SK-N-SH (cell line): ENCODE measurements around the gene IQCE. TPM values are rescaled to one million over a fixed set of nuclear protein-coding genes. Genes with fewer than 3 reads are reported as not detected.

Source experiments
- CTCF ChIA-PET: fragments of 300-600, 350-600 bp; formaldehyde crosslinking; extraction: SDS; loops from one replicate; lab custom pipeline; 2021; lab: Yijun Ruan, JAX
- POLR2A ChIA-PET: fragments of 350-600 bp; sonication (Branson Sonifier 250); formaldehyde crosslinking; extraction: SDS; loops from one replicate; lab custom pipeline; 2020; ENCODE audit warnings: antibody characterized with exemption, inconsistent platforms; lab: Yijun Ruan, JAX
- DNase-seq: peaks from one replicate; pipeline ENCODE4 v3.0.0; 2012
- H2AFZ ChIP-seq: fragments of 200-600 bp; sonication (generic); 2 replicates; pipeline ENCODE4 v1.8.1; 2016; ENCODE audit warnings: antibody characterized with exemption, mild to moderate bottlenecking, low read depth
- H3F3A ChIP-seq: fragments of 200-600 bp; sonication (generic); replicated peaks from 2 replicates; pipeline ENCODE3; 2016; ENCODE audit warnings: antibody characterized with exemption, mild to moderate bottlenecking; ENCODE audit not compliant: insufficient read depth
- H3K27ac ChIP-seq, 2 experiments: fragments of 200-500 bp in 1 of 2; fragments of 200-600 bp in 1 of 2; sonication (Bioruptor generic) in 1 of 2; sonication (generic), shearing (Covaris generic) in 1 of 2; 2 replicates each; pipeline versions ENCODE4 v1.5.1 to v1.6.1; 2014 to 2016; ENCODE audit warnings: low read depth in 2 of 2, inconsistent platforms in 1 of 2, low read length in 1 of 2, mild to moderate bottlenecking in 1 of 2, mixed read lengths in 1 of 2
- H3K27me3 ChIP-seq: fragments of 200-600 bp; sonication (generic), shearing (Covaris generic); 2 replicates; pipeline ENCODE4 v1.6.1; 2016; ENCODE audit warnings: mixed run types; ENCODE audit not compliant: insufficient read depth
- H3K36me3 ChIP-seq, 2 experiments: fragments of 200-500 bp in 1 of 2; fragments of 200-600 bp in 1 of 2; sonication (Bioruptor generic) in 1 of 2; sonication (generic) in 1 of 2; replicated peaks in 1 of 2; 2 replicates each; pipeline versions ENCODE3 to v1.5.1; 2014 to 2016; ENCODE audit warnings: low read length in 1 of 2, mild to moderate bottlenecking in 1 of 2; ENCODE audit not compliant: insufficient read depth in 2 of 2, control insufficient read depth in 1 of 2
- H3K4me1 ChIP-seq, 2 experiments: fragments of 200-500 bp in 1 of 2; fragments of 200-600 bp in 1 of 2; sonication (Bioruptor generic) in 1 of 2; sonication (generic), shearing (Covaris generic) in 1 of 2; 2 replicates each; pipeline versions ENCODE4 v1.5.1 to v1.6.1; 2014 to 2016; ENCODE audit warnings: low read depth in 1 of 2, low read length in 1 of 2, mixed run types in 1 of 2; ENCODE audit not compliant: insufficient read depth in 2 of 2, control insufficient read depth in 1 of 2
- H3K4me2 ChIP-seq: fragments of 200-600 bp; sonication (generic), shearing (Covaris generic); 2 replicates; pipeline ENCODE4 v1.6.1; 2017; ENCODE audit warnings: mixed run types
- H3K4me3 ChIP-seq, 2 experiments: fragments of 200-500 bp in 1 of 2; fragments of 200-600 bp in 1 of 2; sonication (Bioruptor generic) in 1 of 2; sonication (generic), shearing (Covaris generic) in 1 of 2; 2 replicates each; pipeline versions ENCODE4 v1.5.1 to v1.8.1; 2014 to 2016; ENCODE audit warnings: low read depth in 2 of 2, inconsistent platforms in 1 of 2, low read length in 1 of 2, mild to moderate bottlenecking in 1 of 2, mixed read lengths in 1 of 2, moderate library complexity in 1 of 2
- H3K79me2 ChIP-seq: fragments of 200-600 bp; sonication (generic); 2 replicates; pipeline ENCODE4 v1.8.1; 2017; ENCODE audit warnings: mild to moderate bottlenecking; ENCODE audit not compliant: insufficient read depth
- H3K9ac ChIP-seq: fragments of 200-600 bp; sonication (generic); 2 replicates; pipeline ENCODE4 v1.6.1; 2017; ENCODE audit warnings: mixed run types
- H3K9me2 ChIP-seq: fragments of 200-600 bp; sonication (generic); 2 replicates; pipeline ENCODE4 v1.6.1; 2017; ENCODE audit warnings: mixed run types
- H3K9me3 ChIP-seq: fragments of 200-600 bp; sonication (generic); 2 replicates; pipeline ENCODE4 v1.6.1; 2017; ENCODE audit warnings: mixed run types, mild to moderate bottlenecking, moderate library complexity
- H4K20me1 ChIP-seq: fragments of 200-600 bp; sonication (generic); 2 replicates; pipeline ENCODE4 v1.6.1; 2017; ENCODE audit warnings: mild to moderate bottlenecking, mixed run types; ENCODE audit not compliant: insufficient read depth
- CHD2 ChIP-seq: fragments of 150-350 bp; IDR thresholded peaks from 2 replicates; pipeline ENCODE4 v1.6.1; 2018; ENCODE audit warnings: low read length; ENCODE audit not compliant: partially characterized antibody
- ELF1 ChIP-seq: IDR thresholded peaks from 2 replicates; pipeline ENCODE4 v1.4.0; 2012
- EP300 ChIP-seq, 2 experiments: IDR thresholded peaks; 2 replicates each; pipeline versions ENCODE4 v1.4.0 to v1.6.1; 2012; ENCODE audit warnings: borderline replicate concordance in 1 of 2, low read depth in 1 of 2, low read length in 1 of 2
- EZH2phosphoT487 ChIP-seq: fragments of 200-600 bp; sonication (generic); IDR thresholded peaks from 2 replicates; pipeline ENCODE4 v1.6.1; 2017; ENCODE audit warnings: low read depth, mixed run types, mild to moderate bottlenecking, antibody characterized with exemption, moderate library complexity, borderline replicate concordance
- FOXM1 ChIP-seq: IDR thresholded peaks from 2 replicates; pipeline ENCODE4 v1.4.0; 2012; ENCODE audit warnings: low read depth, mild to moderate bottlenecking
- GATA2 ChIP-seq: sonication (generic); formaldehyde crosslinking; IDR thresholded peaks from 2 replicates; pipeline ENCODE4 v1.5.0; 2020; ENCODE audit warnings: mild to moderate bottlenecking, missing genetic modification reagents
- NRF1 ChIP-seq: IDR thresholded peaks from 2 replicates; pipeline ENCODE4 v1.6.1; 2012; ENCODE audit warnings: low read depth, mild to moderate bottlenecking, low read length
- POLR2AphosphoS5 ChIP-seq: IDR thresholded peaks from 2 replicates; pipeline ENCODE4 v1.6.1; 2012; ENCODE audit warnings: low read depth, low read length
- RAD21 ChIP-seq: IDR thresholded peaks from 2 replicates; pipeline ENCODE4 v1.6.1; 2012; ENCODE audit warnings: mild to moderate bottlenecking, low read length
- RCOR1 ChIP-seq: fragments of 150-350 bp; IDR thresholded peaks from 2 replicates; pipeline ENCODE4 v1.6.1; 2017; ENCODE audit warnings: antibody characterized with exemption, low read length
- RFX5 ChIP-seq: IDR thresholded peaks from 2 replicates; pipeline ENCODE4 v1.6.1; 2012; ENCODE audit warnings: mild to moderate bottlenecking, improper control_type of control experiment, low read length
- RXRA ChIP-seq: IDR thresholded peaks from 2 replicates; pipeline ENCODE4 v1.4.0; 2012; ENCODE audit warnings: low read depth, mild to moderate bottlenecking, borderline replicate concordance
- SIN3A ChIP-seq: IDR thresholded peaks from 2 replicates; pipeline ENCODE4 v1.6.1; 2012; ENCODE audit warnings: low read depth, mild to moderate bottlenecking, low read length, moderate library complexity, borderline replicate concordance
- TAF1 ChIP-seq: IDR thresholded peaks from 2 replicates; pipeline ENCODE4 v1.6.1; 2012; ENCODE audit warnings: low read depth, mild to moderate bottlenecking, low read length, moderate library complexity, borderline replicate concordance
- TEAD4 ChIP-seq: IDR thresholded peaks from 2 replicates; pipeline ENCODE4 v1.4.0; 2012; ENCODE audit warnings: mild to moderate bottlenecking, borderline replicate concordance; ENCODE audit not compliant: insufficient read depth
- WGBS: methylation state at CpG from one replicate; pipeline ENCODE4 v1.1.6; 2017; ENCODE audit warnings: low lambda C conversion rate; 5-methylcytosine and 5-hydroxymethylcytosine counted together
- polyA plus RNA-seq, 3 experiments: library from polyadenylated mRNA; depleted of rRNA; stranded (reverse); fragments of >200 nt; gene quantifications; 2 replicates each; pipeline ENCODE4 v1.2.3, GENCODE V29; 2012
- TF ChIP-seq, protein P1 (sequence below): IDR thresholded peaks from 2 replicates; pipeline ENCODE4 v1.4.0; 2012; ENCODE audit warnings: low read depth, borderline replicate concordance
- TF ChIP-seq, protein P2 (sequence below): IDR thresholded peaks from 2 replicates; pipeline ENCODE4 v1.4.0; 2012; ENCODE audit warnings: low read depth, borderline replicate concordance
- TF ChIP-seq, protein P3 (sequence below): IDR thresholded peaks from 2 replicates; pipeline ENCODE4 v1.4.0; 2012; ENCODE audit warnings: low read depth
- TF ChIP-seq, protein P4 (sequence below): fragments of 200-600 bp; sonication (generic); IDR thresholded peaks from 2 replicates; pipeline ENCODE4 v1.6.1; 2017; ENCODE audit warnings: antibody characterized with exemption, mild to moderate bottlenecking, moderate library complexity

IQCE gene
- polyA plus RNA-seq, 1 of the 3 experiments (the other 2 are of a cell fraction): 14.4 TPM

DNA sequence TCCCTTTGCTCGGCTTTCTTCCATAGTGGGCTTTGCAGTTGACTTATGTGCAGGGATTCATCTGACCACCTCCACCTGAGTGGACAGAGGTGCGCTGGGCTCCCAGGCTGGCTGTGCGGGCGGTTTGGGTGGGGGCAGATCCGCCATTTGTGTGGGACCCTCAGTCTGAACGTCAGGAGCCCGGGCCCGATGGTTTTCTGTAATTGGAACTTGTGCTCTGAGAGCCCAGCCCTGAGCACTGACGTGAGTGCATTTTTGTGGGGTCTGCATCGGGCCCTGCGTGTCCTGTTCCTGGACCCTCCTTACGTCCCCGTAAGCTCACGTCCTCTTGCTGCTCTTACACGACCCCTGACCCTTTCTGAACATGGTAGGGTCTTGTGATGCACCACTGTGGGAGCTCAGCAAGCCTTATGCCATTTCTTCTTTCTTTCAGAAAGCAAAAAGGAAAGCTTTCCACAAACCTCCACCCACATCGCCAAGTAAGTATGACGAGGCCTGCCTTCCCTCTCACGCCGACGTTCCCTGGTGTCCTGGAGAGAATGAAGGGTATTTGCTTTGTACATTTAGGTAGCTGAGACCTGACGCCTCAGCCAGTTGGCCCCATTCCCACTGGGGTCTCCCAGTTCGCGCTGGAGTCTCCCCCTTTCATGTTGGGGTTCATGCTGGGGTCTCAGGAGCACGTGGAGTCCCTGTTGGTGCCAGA lies 9.9 kb downstream of the IQCE start:
- TF ChIP-seq RCOR1 (no peak), FOXM1 (no peak), SIN3A (no peak), CHD2 (no peak), EP300 (IDR thresholded peaks at IDR 0.05; ENCODE audit: borderline replicate concordance in 1 of 2, low read depth in 1 of 2, low read length in 1 of 2) (no peak), TAF1 (no peak), RAD21 (no peak)
- Histone ChIP-seq H4K20me1 (no peaks in the 10 kb centered on the region), H3K4me3 (no peak overlapping the region), H3K9ac (no peak overlapping the region), H3K4me1 (no peaks in the 10 kb centered on the region), H3K36me3 (peaks cover 6 to 11% of the 10 kb centered on the region in 2 experiments), H3K9me2 (no peaks in the 10 kb centered on the region), H3K4me2 (no peak overlapping the region), H2AFZ (no peak overlapping the region), H3K27ac (no peak overlapping the region), H3K79me2 (peaks cover 18% of the 10 kb centered on the region; the same call in 1 of the 2 replicates), H3K9me3 (no peaks in the 10 kb centered on the region), H3K27me3 (no peaks in the 10 kb centered on the region), H3F3A (no peaks in the 10 kb centered on the region)
- ChIA-PET POLR2A (interaction anchor here (0.5 kb wide), 1 partner anchor 52 kb away, joined by 3 read pairs; no protein-coding TSS in a partner anchor), CTCF (interaction anchor here (0.7 to 3.1 kb wide), 18 partner anchors 11 to 274 kb away, joined by 3 to 14 read pairs (median 4); partner anchors contain the start of gene GRIFIN)
- WGBS: 91% methylated on average over 20 of the region's 24 CpGs
- no peak for DNase-seq

DNA sequence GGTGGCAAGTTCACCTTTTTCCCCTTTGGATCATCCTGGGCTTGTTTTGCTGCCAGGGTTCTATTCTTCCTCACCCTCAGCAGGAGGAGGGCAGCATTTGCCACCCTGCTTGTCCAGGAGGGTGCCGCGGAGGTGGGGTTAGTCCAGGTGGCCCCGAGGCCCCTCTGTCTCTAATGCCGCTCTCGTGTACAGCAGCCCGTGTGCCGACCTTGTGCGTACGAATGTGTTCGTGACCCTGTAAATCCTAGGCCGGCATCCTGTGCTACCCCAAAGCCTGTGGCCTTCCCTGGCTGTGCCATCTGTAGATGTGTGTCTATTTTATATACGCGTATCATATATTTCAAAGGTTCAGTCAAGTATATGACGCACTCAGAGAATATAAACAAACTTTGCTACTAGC lies 10.6 kb downstream of the IQCE start:
- H3K36me3 ChIP-seq: peaks cover 6 to 18% of the 10 kb centered on the region in 2 experiments
- ChIA-PET POLR2A (interaction anchor here (0.5 kb wide), 1 partner anchor 52 kb away, joined by 3 read pairs; no protein-coding TSS in a partner anchor), CTCF (interaction anchor here (1.1 to 3.1 kb wide), 3 partner anchors 44 to 118 kb away, joined by 3 to 14 read pairs (median 4); no protein-coding TSS in a partner anchor)
- no peak overlapping the region for H3K27ac ChIP-seq
- H3K9me3 ChIP-seq: no peaks in the 10 kb centered on the region
- H3K4me2 ChIP-seq: no peak overlapping the region
- H3K9me2 ChIP-seq: no peaks in the 10 kb centered on the region
- no peaks in the 10 kb centered on the region for H3K27me3 ChIP-seq
- H3K9ac ChIP-seq: no peak overlapping the region
- WGBS: 97% methylated on average over 14 of the region's 14 CpGs
- no peak for DNase-seq
- no peaks in the 10 kb centered on the region for H3F3A ChIP-seq
- H2AFZ ChIP-seq: no peak overlapping the region
- H4K20me1 ChIP-seq: no peaks in the 10 kb centered on the region
- peaks cover 10% of the 10 kb centered on the region; the same call in 1 of the 2 replicates for H3K79me2 ChIP-seq
- H3K4me3 ChIP-seq: no peak overlapping the region
- no peaks in the 10 kb centered on the region for H3K4me1 ChIP-seq
- TF ChIP-seq RFX5 (no peak), NRF1 (no peak), SIN3A (no peak), CHD2 (no peak), GATA2 (CRISPR knock-in tag) (no peak), ELF1 (no peak), RAD21 (no peak), POLR2AphosphoS5 (no peak), EZH2phosphoT487 (no peak), TEAD4 (no peak), RXRA (no peak)
- TF ChIP-seq, protein P1, sequence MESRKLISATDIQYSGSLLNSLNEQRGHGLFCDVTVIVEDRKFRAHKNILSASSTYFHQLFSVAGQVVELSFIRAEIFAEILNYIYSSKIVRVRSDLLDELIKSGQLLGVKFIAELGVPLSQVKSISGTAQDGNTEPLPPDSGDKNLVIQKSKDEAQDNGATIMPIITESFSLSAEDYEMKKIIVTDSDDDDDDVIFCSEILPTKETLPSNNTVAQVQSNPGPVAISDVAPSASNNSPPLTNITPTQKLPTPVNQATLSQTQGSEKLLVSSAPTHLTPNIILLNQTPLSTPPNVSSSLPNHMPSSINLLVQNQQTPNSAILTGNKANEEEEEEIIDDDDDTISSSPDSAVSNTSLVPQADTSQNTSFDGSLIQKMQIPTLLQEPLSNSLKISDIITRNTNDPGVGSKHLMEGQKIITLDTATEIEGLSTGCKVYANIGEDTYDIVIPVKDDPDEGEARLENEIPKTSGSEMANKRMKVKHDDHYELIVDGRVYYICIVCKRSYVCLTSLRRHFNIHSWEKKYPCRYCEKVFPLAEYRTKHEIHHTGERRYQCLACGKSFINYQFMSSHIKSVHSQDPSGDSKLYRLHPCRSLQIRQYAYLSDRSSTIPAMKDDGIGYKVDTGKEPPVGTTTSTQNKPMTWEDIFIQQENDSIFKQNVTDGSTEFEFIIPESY: no peak
- TF ChIP-seq, protein P2, sequence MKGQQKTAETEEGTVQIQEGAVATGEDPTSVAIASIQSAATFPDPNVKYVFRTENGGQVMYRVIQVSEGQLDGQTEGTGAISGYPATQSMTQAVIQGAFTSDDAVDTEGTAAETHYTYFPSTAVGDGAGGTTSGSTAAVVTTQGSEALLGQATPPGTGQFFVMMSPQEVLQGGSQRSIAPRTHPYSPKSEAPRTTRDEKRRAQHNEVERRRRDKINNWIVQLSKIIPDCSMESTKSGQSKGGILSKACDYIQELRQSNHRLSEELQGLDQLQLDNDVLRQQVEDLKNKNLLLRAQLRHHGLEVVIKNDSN: no peak
- TF ChIP-seq, protein P3, sequence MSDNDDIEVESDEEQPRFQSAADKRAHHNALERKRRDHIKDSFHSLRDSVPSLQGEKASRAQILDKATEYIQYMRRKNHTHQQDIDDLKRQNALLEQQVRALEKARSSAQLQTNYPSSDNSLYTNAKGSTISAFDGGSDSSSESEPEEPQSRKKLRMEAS: no peak
- TF ChIP-seq, protein P4, sequence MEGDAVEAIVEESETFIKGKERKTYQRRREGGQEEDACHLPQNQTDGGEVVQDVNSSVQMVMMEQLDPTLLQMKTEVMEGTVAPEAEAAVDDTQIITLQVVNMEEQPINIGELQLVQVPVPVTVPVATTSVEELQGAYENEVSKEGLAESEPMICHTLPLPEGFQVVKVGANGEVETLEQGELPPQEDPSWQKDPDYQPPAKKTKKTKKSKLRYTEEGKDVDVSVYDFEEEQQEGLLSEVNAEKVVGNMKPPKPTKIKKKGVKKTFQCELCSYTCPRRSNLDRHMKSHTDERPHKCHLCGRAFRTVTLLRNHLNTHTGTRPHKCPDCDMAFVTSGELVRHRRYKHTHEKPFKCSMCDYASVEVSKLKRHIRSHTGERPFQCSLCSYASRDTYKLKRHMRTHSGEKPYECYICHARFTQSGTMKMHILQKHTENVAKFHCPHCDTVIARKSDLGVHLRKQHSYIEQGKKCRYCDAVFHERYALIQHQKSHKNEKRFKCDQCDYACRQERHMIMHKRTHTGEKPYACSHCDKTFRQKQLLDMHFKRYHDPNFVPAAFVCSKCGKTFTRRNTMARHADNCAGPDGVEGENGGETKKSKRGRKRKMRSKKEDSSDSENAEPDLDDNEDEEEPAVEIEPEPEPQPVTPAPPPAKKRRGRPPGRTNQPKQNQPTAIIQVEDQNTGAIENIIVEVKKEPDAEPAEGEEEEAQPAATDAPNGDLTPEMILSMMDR: no peak
